H4 (cell line): Measurements from ENCODE around the gene PGAP2. TPM values are rescaled to one million over a fixed set of nuclear protein-coding genes. Genes with fewer than 3 reads are reported as not detected.
A peak's percentile ranks its signal among the peaks of the same experiment; 100 is the strongest.

Experiments used
- DNase-seq: peaks from one replicate; pipeline ENCODE4 v3.0.0-alpha.2; 2015; ENCODE audit warnings: low spot score
- total RNA-seq: library from RNA; depleted of rRNA; stranded (reverse); fragments of >200 nt; shearing (Covaris generic); gene quantifications from 2 replicates; pipeline ENCODE4 v1.2.3, GENCODE V29; 2014; rRNA removed

The PGAP2 gene
- total RNA-seq, 1 experiment from 2014 or later = 14.0 TPM

DNA sequence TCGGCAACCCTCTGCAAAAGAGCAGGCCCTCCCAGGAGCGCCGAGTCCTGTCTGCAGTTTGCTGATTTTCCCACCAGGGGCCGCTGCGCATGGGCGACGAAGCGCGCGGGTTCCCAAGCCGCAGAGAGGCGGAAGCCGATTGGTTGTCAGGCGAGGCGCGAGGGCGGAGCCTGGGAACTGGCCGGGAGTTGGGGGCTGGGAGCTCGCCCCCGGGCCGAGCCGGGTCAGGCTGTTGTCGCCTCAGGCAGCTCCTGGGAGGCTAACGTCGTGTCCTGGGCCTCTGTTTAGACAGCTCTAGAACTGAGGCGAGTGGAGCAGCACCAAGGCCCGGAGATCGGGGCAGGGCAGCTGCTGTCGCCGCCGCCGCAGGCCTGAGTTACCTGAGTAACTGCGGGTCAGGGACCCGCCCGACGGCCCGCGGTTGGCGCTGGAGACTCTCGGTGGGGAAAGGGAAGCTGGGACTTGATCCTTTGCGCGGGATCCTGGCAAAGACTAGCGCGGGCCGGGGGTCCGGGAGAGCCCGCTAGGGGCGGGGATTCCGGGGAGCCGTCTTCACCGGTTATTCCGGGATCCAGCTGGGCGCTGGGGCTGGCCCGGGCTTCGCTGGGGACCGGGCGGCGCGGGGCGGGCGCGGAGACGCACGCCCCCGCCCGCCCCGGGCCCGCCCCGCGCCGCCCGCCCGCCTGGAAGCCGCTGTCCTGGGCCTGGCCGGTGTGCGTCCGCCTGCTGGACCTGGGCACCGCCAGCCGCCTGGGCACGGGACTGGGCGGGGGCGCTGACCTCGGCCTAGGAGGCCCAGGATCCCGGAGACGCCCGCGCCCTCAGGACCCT, 46.8 kb downstream of the PGAP2 start, which contains the start of gene STIM1:
STIM1 (plus strand) TSS at position 688 of the 831 bp plus-strand sequence. CDS start 607 bp downstream, outside the sequence.
- DNase-seq = peak; percentile 90

DNA sequence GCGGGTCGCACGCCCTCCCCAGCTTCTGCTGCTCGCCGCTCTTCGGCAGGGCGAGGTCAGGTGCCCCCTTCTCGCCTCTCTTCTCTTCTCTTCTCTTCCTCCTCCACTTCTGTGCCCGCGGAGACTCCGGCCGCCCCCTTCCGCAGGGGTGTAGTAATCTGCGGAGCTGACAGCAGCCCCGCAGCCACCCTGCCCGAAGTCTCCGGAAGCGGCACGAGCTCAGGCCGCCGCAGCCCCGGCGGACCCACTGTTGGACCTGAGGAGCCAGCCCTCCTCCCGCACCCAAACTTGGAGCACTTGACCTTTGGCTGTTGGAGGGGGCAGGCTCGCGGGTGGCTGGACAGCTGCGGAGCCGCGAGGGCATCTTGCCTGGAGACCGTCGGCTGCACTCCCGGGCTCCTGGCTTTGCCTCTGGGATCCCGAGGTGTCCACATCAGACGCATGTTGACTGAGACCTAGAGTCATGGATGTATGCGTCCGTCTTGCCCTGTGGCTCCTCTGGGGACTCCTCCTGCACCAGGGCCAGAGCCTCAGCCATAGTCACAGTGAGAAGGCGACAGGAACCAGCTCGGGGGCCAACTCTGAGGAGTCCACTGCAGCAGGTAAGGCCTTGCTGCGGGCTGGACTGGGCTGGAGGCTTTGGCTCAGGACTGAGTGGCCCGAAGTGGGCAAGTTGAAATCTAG, 47.6 kb downstream of the PGAP2 start:
- no peak for DNase-seq

DNA sequence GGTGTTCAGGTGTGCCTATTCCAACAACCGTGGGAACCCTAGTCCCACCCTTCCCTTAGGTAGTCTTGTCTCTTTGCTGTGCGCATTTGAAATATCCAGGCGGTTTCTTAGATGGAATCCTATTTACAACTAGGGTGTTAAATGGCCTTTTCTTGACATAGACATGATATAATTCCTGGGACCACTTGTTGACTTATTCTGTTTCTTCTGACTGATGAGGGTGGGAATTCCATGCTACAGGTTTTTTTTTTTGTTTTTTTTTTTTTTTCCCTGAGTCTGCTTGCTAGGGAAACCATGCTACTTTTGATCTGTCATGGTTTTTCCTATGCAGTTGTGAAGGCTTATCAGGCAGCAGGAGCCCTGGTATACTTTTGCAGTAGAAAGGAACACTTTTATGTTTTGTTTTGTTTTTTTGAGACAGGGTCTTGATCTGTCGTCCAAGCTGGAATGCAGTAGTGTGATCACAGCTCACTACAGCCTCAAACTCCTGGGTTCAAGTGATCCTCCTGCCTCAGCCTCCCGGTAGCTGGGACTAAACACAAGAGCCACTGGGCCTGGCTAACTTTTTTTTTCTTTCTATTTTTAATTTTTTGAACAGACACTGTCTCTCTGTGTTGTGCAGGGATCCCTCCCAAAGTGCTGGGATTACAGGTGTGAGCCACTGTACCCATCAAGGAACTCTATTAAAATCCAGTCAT, 48.6 kb downstream of the PGAP2 start:
- no peak for DNase-seq

- no peak for DNase-seq
Observed at GRCh38 chr11:3857628-3858027, 49.3 kb downstream of the PGAP2 start.

- DNase-seq = no peak
Observed at GRCh38 chr11:3859373-3859881, 51.1 kb downstream of the PGAP2 start.

DNA sequence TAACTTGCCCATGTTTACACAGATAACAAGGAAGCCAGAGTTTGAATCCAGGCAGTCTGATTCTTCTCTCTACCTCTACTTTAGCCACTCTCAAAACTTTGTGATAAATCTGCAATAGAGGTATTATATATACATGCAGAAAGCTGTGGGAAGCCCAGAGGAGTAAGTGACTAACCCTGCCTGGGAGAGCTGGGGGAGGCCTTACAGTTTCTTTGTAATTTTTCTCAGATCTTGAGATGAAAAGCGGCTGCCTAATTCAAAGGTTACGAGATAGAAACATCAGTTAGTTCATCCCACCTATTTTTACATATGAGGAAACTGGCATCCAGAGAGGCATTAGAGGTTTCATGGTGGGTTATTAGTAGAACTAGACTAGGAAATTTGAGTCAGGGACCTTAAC, 52.0 kb downstream of the PGAP2 start:
- DNase-seq = no peak

DNA sequence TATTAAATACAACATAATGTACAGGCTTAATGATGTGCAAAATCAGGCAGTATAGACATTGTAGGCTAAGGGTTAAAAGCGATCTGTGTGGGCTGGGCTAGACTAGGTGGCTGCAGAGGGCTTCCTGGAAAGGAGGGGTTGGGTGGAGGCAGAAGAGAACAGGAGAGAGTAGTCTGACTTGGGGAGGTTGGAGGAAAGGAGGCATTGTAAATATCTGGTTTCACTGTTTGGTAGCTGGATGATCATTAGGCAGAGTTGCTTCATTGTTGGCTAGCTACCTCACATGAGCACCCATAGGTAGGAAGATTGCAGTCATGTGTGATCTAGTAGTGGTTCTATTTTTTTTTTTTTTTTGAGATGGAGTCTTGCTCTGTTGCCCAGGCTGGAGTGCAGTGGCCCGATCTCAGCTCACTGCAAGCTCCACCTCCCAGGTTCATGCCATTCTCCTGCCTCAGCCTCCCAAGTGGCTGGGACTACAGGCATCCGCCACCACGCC, 52.6 kb downstream of the PGAP2 start:
- peak; percentile 40 for DNase-seq

DNA sequence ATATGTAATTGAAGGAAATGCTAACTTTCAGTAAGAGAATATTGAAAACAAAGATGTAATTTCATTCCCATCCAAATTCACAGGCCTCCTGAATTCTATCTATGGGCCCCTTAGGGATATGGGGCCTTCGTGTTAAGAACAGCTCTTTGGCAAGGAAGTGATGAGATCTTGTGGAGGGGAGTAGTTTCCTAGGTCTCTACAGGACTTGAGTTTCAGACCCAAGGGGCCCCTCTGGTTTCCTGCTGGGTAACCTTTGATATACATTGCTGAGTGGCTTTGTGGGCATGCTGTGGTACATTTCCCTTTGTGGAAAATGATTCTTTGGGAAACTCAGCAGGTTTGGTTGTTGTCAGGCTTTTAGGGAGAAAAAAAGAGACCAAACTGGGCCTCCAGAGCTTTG, 53.3 kb downstream of the PGAP2 start:
- DNase-seq = peak; percentile 28

DNA sequence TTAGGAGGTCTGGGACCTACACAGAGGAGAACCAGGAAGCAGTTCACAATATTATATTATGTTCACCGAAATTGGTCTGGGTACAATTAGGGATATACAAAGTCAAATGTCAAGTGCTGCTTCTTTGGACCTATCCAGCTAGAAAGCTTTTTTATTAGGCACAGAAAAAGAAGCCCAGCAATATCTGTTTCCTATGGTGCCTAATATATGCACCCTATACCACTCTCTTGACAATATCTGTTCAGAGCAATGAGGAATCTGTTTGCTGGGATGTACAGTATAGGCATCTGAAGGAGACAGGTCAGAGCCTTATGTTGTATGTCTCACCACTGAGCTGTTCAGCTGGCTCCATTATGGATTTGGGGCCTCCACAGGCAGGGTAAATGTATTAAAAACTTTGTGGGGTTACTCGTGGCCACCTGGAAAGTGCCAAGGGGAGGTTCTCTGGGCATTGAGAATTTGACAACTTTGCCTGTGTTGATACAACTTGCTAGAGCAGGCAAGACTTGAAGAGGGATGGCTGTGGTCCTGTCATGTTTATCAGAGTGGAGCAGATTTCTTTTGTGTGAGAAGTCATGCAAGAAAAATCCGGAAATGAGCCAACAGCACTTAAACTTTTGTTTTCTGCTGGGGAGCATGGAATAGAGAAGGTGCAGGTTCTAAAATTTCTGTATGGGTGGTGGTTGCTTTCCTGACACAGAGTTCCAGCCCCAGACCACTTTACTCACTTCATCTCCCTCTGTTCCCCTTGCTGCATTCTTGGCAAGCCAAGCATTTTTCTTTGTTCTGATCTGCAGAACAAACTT, 57.2 kb downstream of the PGAP2 start:
- DNase-seq = peak; percentile 56

- peak; percentile 27 for DNase-seq
Observed at GRCh38 chr11:3866206-3866605, 57.8 kb downstream of the PGAP2 start.

DNA sequence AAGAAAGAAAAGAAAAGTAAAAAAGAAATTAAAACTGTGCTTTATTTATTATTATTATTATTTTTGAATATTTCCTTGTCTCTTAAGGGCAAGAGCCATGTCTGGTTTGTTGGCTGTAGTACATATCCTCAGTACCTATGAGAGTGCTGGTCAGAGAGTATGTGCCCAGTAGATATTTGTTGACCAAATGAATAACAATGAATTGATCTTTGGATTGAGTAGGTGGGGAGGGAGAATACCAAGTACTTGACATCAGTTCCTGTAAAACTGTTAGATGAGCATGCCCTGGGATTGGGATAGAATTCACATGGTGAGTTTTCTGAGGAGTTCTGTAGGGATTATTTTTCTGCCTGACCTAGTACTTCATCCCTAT, 58.5 kb downstream of the PGAP2 start:
- no peak for DNase-seq

DNA sequence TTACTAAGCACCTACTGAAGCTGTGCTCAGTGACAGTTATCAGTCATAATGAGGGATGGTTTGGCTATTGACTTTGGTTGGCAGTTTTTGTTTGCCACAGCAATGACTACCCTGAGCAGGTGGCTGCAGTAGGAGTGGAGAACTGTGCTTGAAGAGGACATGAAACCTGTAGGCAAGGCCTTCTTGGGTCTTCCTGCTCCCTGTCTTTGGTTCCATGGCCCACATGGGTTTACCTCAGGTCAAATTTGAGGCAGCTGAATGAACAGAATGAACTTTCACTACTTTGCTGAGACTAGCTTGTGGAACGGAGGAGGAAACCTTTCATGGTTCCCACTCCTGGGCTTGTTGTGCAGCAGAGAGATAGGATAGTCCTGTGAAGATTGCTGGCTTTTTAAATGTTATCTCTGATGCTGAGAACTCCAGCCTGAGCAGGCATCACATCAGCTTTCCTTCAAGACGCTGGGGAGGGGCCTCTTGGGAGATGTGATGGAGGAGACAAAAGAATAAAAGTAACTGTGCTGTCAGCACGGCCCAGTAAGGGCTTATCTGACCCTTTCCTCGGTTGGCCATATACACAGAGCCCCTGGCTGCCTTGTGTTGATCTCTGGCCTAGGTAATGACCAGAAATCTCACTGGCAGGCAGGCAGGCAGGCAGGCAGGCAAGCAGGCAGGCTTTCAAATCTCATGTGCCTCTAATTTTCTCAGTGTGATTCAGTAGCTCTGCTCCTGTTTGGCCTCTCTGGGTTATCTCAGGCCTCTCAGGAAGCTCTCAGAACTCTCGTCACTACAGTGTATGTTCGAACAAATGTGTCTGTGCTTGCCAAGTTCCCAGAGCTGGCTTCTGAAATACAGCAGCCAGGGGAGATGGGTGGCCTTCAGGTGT, 59.1 kb downstream of the PGAP2 start:
- no peak for DNase-seq

- no peak for DNase-seq
Observed at GRCh38 chr11:3873712-3874349, 65.5 kb downstream of the PGAP2 start.

Other genes with a start within 250 kb of the PGAP2 start
- 0.33 TPM in 1 of 2 replicates, not detected in the other for gene ART5, start 166.6 kb upstream of the PGAP2 start, total RNA-seq
- gene ART1, start 163.4 kb upstream of the PGAP2 start, total RNA-seq = not detected in 2 replicates
- gene CHRNA10, start 137.2 kb upstream of the PGAP2 start, total RNA-seq = 0.18 and 0.91 TPM in 2 replicates
- gene NUP98, start 11.0 kb upstream of the PGAP2 start, total RNA-seq = 93.9 and 101 TPM in 2 replicates
- gene RHOG, start 32.4 kb downstream of the PGAP2 start, total RNA-seq = 37.4 and 62.5 TPM in 2 replicates
- gene STIM1, start 47.1 kb downstream of the PGAP2 start, total RNA-seq = 22.1 and 22.7 TPM in 2 replicates